Fibroblast of lung (primary cell): ENCODE results near the gene SLC16A7.

Experiments used
- EZH2 ChIP-seq: IDR thresholded peaks from 2 replicates; pipeline ENCODE4 v1.5.1; 2012; ENCODE audit warnings: low read length, control low read depth, mild to moderate bottlenecking; ENCODE audit errors: missing control alignments
- TF ChIP-seq, protein P1 (sequence below), 2 donors: IDR thresholded peaks in 1 of 2; conservative IDR thresholded peaks in 1 of 2; 1 replicate in 1 of 2; 2 replicates in 1 of 2; pipeline ENCODE4 v1.5.1; 2011 to 2012; ENCODE audit warnings: low read length in 2 of 2, control low read depth in 1 of 2, inconsistent platforms in 1 of 2, low read depth in 1 of 2, mild to moderate bottlenecking in 1 of 2

DNA sequence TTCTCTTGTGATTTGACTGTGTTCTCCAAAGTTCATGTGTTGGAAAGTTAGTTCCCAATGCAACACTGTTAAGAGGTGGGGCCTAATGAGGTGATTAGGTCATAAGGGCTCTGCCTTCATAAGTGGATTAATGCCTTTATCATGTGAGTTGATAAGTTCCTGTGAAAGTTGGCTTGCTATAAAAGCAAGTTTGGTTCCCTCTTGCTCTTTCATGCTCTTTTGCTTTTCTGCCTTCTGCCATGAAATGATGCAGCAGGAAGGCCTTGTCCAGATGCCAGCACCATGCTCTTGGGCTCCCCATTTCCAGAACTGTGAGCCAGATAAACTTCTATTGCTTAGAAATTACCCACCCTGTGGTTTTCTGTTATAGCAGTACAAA is 41.9 kb downstream of the SLC16A7 start:
- TF ChIP-seq, protein P1, sequence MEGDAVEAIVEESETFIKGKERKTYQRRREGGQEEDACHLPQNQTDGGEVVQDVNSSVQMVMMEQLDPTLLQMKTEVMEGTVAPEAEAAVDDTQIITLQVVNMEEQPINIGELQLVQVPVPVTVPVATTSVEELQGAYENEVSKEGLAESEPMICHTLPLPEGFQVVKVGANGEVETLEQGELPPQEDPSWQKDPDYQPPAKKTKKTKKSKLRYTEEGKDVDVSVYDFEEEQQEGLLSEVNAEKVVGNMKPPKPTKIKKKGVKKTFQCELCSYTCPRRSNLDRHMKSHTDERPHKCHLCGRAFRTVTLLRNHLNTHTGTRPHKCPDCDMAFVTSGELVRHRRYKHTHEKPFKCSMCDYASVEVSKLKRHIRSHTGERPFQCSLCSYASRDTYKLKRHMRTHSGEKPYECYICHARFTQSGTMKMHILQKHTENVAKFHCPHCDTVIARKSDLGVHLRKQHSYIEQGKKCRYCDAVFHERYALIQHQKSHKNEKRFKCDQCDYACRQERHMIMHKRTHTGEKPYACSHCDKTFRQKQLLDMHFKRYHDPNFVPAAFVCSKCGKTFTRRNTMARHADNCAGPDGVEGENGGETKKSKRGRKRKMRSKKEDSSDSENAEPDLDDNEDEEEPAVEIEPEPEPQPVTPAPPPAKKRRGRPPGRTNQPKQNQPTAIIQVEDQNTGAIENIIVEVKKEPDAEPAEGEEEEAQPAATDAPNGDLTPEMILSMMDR (conservative IDR thresholded peaks at IDR 0.05 in 1 of 2, IDR thresholded peaks at IDR 0.05 in 1 of 2; ENCODE audit: low read depth in 1 of 2, low read length in 2 of 2): no peak
- no peak for TF ChIP-seq EZH2
